Measurements from ENCODE around the gene AP1M2. TPM values are rescaled to one million over a fixed set of nuclear protein-coding genes. Genes with fewer than 3 reads are reported as not detected.
"Not testable (repeated sequence)": the region's sequence is repeated elsewhere in the genome, so short reads cannot be mapped to it uniquely, and the experiment has no call there.

Gene AP1M2
- total RNA-seq, 2 experiments from 2014 or later, result not detected

- H3K27ac Mint-ChIP-seq; H3K36me3 Mint-ChIP-seq; H3K4me3 Mint-ChIP-seq; ATAC-seq; DNase-seq; H3K4me1 Mint-ChIP-seq; H3K9me3 Mint-ChIP-seq (ENCODE audit: low read depth): not testable (repeated sequence)
- H3K27me3 Mint-ChIP-seq, result peaks cover 38% of the 10 kb centered on the region
- CTCF ChIA-PET, result interaction anchor here (0.7 to 1.0 kb wide), 3 partner anchors 13 to 30 kb away, joined by 3 read pairs; no protein-coding TSS in a partner anchor
Observed at GRCh38 chr19:10539016-10539415, 48.1 kb downstream of the AP1M2 start.

GRCh38 chr19:10538204-10538983 lies 48.7 kb downstream of the AP1M2 start:
- no peaks in the 10 kb centered on the region for H3K9me3 Mint-ChIP-seq (ENCODE audit: low read depth)
- H3K4me1 Mint-ChIP-seq, result peaks cover 8% of the 10 kb centered on the region
- no peaks in the 10 kb centered on the region for H3K36me3 Mint-ChIP-seq
- ATAC-seq, result no peak
- CTCF ChIA-PET, result interaction anchor here (1.0 kb wide), 2 partner anchors 29 to 30 kb away, joined by 3 read pairs; no protein-coding TSS in a partner anchor
- no peak overlapping the region for H3K4me3 Mint-ChIP-seq
- H3K27ac Mint-ChIP-seq, result no peak overlapping the region
- peaks cover 44% of the 10 kb centered on the region for H3K27me3 Mint-ChIP-seq
- no peak for DNase-seq

- Mint-ChIP-seq H3K27ac (no peak overlapping the region), H3K36me3 (no peaks in the 10 kb centered on the region), H3K4me1 (peaks cover 5% of the 10 kb centered on the region), H3K4me3 (no peak overlapping the region), H3K9me3 (ENCODE audit: low read depth) (no peaks in the 10 kb centered on the region), H3K27me3 (peaks cover 44% of the 10 kb centered on the region)
- CTCF ChIA-PET, result interaction anchor here (1.0 kb wide), 2 partner anchors 16 to 29 kb away, joined by 3 read pairs; no protein-coding TSS in a partner anchor
- no peak for ATAC-seq
- DNase-seq, result no peak
Observed at GRCh38 chr19:10537668-10538067, 49.4 kb downstream of the AP1M2 start.

- H3K9me3 Mint-ChIP-seq (ENCODE audit: low read depth), result peaks cover 4% of the 10 kb centered on the region
- peaks cover 5% of the 10 kb centered on the region for H3K4me1 Mint-ChIP-seq
- ATAC-seq, result no peak
- H3K27ac Mint-ChIP-seq, result no peak overlapping the region
- no peak for DNase-seq
- H3K36me3 Mint-ChIP-seq, result no peaks in the 10 kb centered on the region
- peaks cover 41% of the 10 kb centered on the region for H3K27me3 Mint-ChIP-seq
- H3K4me3 Mint-ChIP-seq, result no peak overlapping the region
- CTCF ChIA-PET, result interaction anchor here (0.7 to 1.7 kb wide), 7 partner anchors 17 to 160 kb away, joined by 3 to 6 read pairs (median 3); no protein-coding TSS in a partner anchor
Observed at GRCh38 chr19:10535613-10536012, 51.5 kb downstream of the AP1M2 start.

- CTCF ChIA-PET, result interaction anchor here (1.5 kb wide), 1 partner anchor 111 kb away, joined by 4 read pairs; no protein-coding TSS in a partner anchor
- Mint-ChIP-seq H3K4me3 (no peak overlapping the region), H3K36me3 (no peaks in the 10 kb centered on the region), H3K4me1 (peaks cover 1% of the 10 kb centered on the region), H3K9me3 (ENCODE audit: low read depth) (peaks cover 4% of the 10 kb centered on the region), H3K27me3 (peaks cover 30% of the 10 kb centered on the region), H3K27ac (no peak overlapping the region)
- DNase-seq (no peak), ATAC-seq (no peak)
Observed at GRCh38 chr19:10533646-10534386, 53.3 kb downstream of the AP1M2 start.

- Mint-ChIP-seq H3K27ac (no peak overlapping the region), H3K9me3 (ENCODE audit: low read depth) (peaks cover 4% of the 10 kb centered on the region), H3K4me3 (no peak overlapping the region), H3K27me3 (peaks cover 21% of the 10 kb centered on the region), H3K4me1 (no peaks in the 10 kb centered on the region), H3K36me3 (no peaks in the 10 kb centered on the region)
- ATAC-seq (no peak), DNase-seq (no peak)
- CTCF ChIA-PET, result interaction anchor here (0.7 to 1.1 kb wide), 5 partner anchors 9 to 116 kb away, joined by 3 to 7 read pairs (median 3); no protein-coding TSS in a partner anchor
Observed at GRCh38 chr19:10532457-10532856, 54.7 kb downstream of the AP1M2 start.

- not testable (repeated sequence) for H3K36me3 Mint-ChIP-seq; H3K4me1 Mint-ChIP-seq; H3K4me3 Mint-ChIP-seq; H3K27ac Mint-ChIP-seq; DNase-seq; ATAC-seq; H3K9me3 Mint-ChIP-seq (ENCODE audit: low read depth)
- peaks cover 18% of the 10 kb centered on the region for H3K27me3 Mint-ChIP-seq
- CTCF ChIA-PET, result interaction anchor here (0.8 kb wide), 1 partner anchor 173 kb away, joined by 3 read pairs; no protein-coding TSS in a partner anchor
Observed at GRCh38 chr19:10526887-10527286, 60.2 kb downstream of the AP1M2 start.

GRCh38 chr19:10525636-10526035 lies 61.5 kb downstream of the AP1M2 start:
- no peaks in the 10 kb centered on the region for H3K36me3 Mint-ChIP-seq
- H3K27ac Mint-ChIP-seq, result no peak overlapping the region
- no peaks in the 10 kb centered on the region for H3K4me1 Mint-ChIP-seq
- ATAC-seq (no peak), DNase-seq (no peak)
- H3K4me3 Mint-ChIP-seq, result no peak overlapping the region
- H3K9me3 Mint-ChIP-seq (ENCODE audit: low read depth), result no peaks in the 10 kb centered on the region
- peaks cover 19% of the 10 kb centered on the region for H3K27me3 Mint-ChIP-seq
- CTCF ChIA-PET, result interaction anchor here (0.7 to 1.5 kb wide), 2 partner anchors 9 to 238 kb away, joined by 3 read pairs; partner anchors contain the start of gene S1PR5

- ATAC-seq (no peak), DNase-seq (no peak)
- H3K4me3 Mint-ChIP-seq, result no peak overlapping the region
- no peaks in the 10 kb centered on the region for H3K36me3 Mint-ChIP-seq
- CTCF ChIA-PET, result interaction anchor here (1.1 to 9.1 kb wide), 3 partner anchors 15 to 121 kb away, joined by 3 to 65 read pairs (median 3); no protein-coding TSS in a partner anchor
- peaks cover 38% of the 10 kb centered on the region for H3K27me3 Mint-ChIP-seq
- H3K4me1 Mint-ChIP-seq, result peaks cover 14% of the 10 kb centered on the region
- H3K9me3 Mint-ChIP-seq (ENCODE audit: low read depth), result no peaks in the 10 kb centered on the region
- H3K27ac Mint-ChIP-seq, result no peak overlapping the region
Observed at GRCh38 chr19:10523135-10523636, 63.9 kb downstream of the AP1M2 start.

Small RNA genes lying within 50 kb of the gene (microRNA-seq; reads per million reads assigned to microRNA genes)
- not detected for gene MIR1238

Other genes with a start within 250 kb of the AP1M2 start
- gene ICAM3, start 247.7 kb downstream of the AP1M2 start, total RNA-seq, result 100 to 1,000 TPM; 169 to 192 TPM
- gene TYK2, start 206.7 kb downstream of the AP1M2 start, total RNA-seq, result 100 to 1,000 TPM; 277 to 296 TPM
- gene CDC37, start 183.8 kb downstream of the AP1M2 start, total RNA-seq, result 100 to 1,000 TPM; 283 to 309 TPM
- 100 to 1,000 TPM in 1 of 2 experiments, 10 to 100 TPM in 1; 74.9 to 103 TPM for gene PDE4A, start 166.8 kb downstream of the AP1M2 start, total RNA-seq
- 100 to 1,000 TPM in 1 of 2 experiments, 10 to 100 TPM in 1; 99.8 to 104 TPM for gene KEAP1, start 84.0 kb downstream of the AP1M2 start, total RNA-seq
- gene S1PR5, start 69.9 kb downstream of the AP1M2 start, total RNA-seq, result 1 to 10 TPM in 1 of 2 experiments, under 1 TPM in 1; 0.14 to 1.4 TPM
- gene ATG4D, start 43.4 kb downstream of the AP1M2 start, total RNA-seq, result 10 to 100 TPM; 48.3 to 57.8 TPM
- 10 to 100 TPM; 68.1 to 72.2 TPM for gene KRI1, start 21.3 kb downstream of the AP1M2 start, total RNA-seq
- gene CDKN2D, start 18.3 kb downstream of the AP1M2 start, total RNA-seq, result 10 to 100 TPM; 40.9 to 73.3 TPM
- 10 to 100 TPM; 83.4 to 86.8 TPM for gene SLC44A2, start 38.2 kb upstream of the AP1M2 start, total RNA-seq
- gene ILF3, start 67.0 kb upstream of the AP1M2 start, total RNA-seq, result 100 to 1,000 TPM; 418 to 431 TPM
- gene QTRT1, start 114.1 kb upstream of the AP1M2 start, total RNA-seq, result 10 to 100 TPM; 40.1 to 48.8 TPM
- 100 to 1,000 TPM; 267 to 315 TPM for gene DNM2, start 130.8 kb upstream of the AP1M2 start, total RNA-seq
- 10 to 100 TPM; 16.0 to 19.2 TPM for gene TMED1, start 248.9 kb upstream of the AP1M2 start, total RNA-seq